HepG2 (cell line): ENCODE data around the gene CIAO3. TPM values are rescaled to one million over a fixed set of nuclear protein-coding genes. Genes with fewer than 3 reads are reported as not detected.

Experiments
- CENPX ChIP-seq: sonication (generic); formaldehyde crosslinking; IDR thresholded peaks from 2 replicates; pipeline ENCODE4 v1.9.0; 2021; ENCODE audit warnings: mild to moderate bottlenecking, missing genetic modification reagents, moderate library complexity
- DR1 ChIP-seq: sonication (generic); formaldehyde crosslinking; IDR thresholded peaks from 2 replicates; pipeline ENCODE4 v1.8.0; 2021; ENCODE audit warnings: mild to moderate bottlenecking, missing genetic modification reagents, inconsistent platforms
- GFI1 ChIP-seq: sonication (generic); formaldehyde crosslinking; IDR thresholded peaks from 2 replicates; pipeline ENCODE4 v1.5.0; 2020; ENCODE audit warnings: missing genetic modification reagents, mild to moderate bottlenecking, borderline replicate concordance
- HBP1 ChIP-seq: IDR thresholded peaks from 2 replicates; pipeline ENCODE4 v1.6.1; 2016; ENCODE audit warnings: low read depth, control low read depth
- KMT2B ChIP-seq: IDR thresholded peaks from 2 replicates; pipeline ENCODE4 v1.6.1; 2016; ENCODE audit warnings: missing genetic modification reagents, missing compliant biosample characterization
- PHF8 ChIP-seq: sonication (generic); formaldehyde crosslinking; IDR thresholded peaks from 2 replicates; pipeline ENCODE4 v1.5.0; 2020; ENCODE audit warnings: missing genetic modification reagents
- PLRG1 ChIP-seq: fragments of 450-650 bp; conservative IDR thresholded peaks from 2 replicates; pipeline ENCODE4 v1.6.1; 2016
- RARG ChIP-seq: sonication (generic); formaldehyde crosslinking; IDR thresholded peaks from 2 replicates; pipeline ENCODE4 v1.4.0; 2020; ENCODE audit warnings: low read depth, mild to moderate bottlenecking, missing genetic modification reagents
- REPIN1 ChIP-seq: sonication (generic); formaldehyde crosslinking; IDR thresholded peaks from 2 replicates; pipeline ENCODE4 v1.8.0; 2022; ENCODE audit warnings: missing genetic modification reagents, low read depth, mild to moderate bottlenecking, borderline replicate concordance
- ZFP36L1 ChIP-seq: sonication (generic); formaldehyde crosslinking; IDR thresholded peaks from 2 replicates; pipeline ENCODE4 v1.8.0; 2022; ENCODE audit warnings: mild to moderate bottlenecking, missing genetic modification reagents, moderate library complexity
- ZFY ChIP-seq: sonication (generic); formaldehyde crosslinking; IDR thresholded peaks from 2 replicates; pipeline ENCODE4 v1.4.0; 2020; ENCODE audit warnings: missing genetic modification reagents
- ZHX1 ChIP-seq: sonication (generic); formaldehyde crosslinking; IDR thresholded peaks from 2 replicates; pipeline ENCODE4 v1.8.1; 2022; ENCODE audit warnings: low read depth, mild to moderate bottlenecking, missing genetic modification reagents
- ZNF17 ChIP-seq: sonication (generic); formaldehyde crosslinking; IDR thresholded peaks from 2 replicates; pipeline ENCODE4 v1.5.0; 2020; ENCODE audit warnings: mild to moderate bottlenecking, missing genetic modification reagents
- ZNF275 ChIP-seq: sonication (generic); formaldehyde crosslinking; IDR thresholded peaks from 2 replicates; pipeline ENCODE4 v1.8.0; 2022; ENCODE audit warnings: missing genetic modification reagents, mild to moderate bottlenecking, inconsistent platforms, borderline replicate concordance
- ZNF337 ChIP-seq: sonication (generic); formaldehyde crosslinking; IDR thresholded peaks from 2 replicates; pipeline ENCODE4 v1.5.1; 2020; ENCODE audit warnings: missing genetic modification reagents, low read depth, mild to moderate bottlenecking, borderline replicate concordance
- ZNF570 ChIP-seq: sonication (generic); formaldehyde crosslinking; IDR thresholded peaks from 2 replicates; pipeline ENCODE4 v1.4.0; 2020; ENCODE audit warnings: mild to moderate bottlenecking, missing genetic modification reagents, borderline replicate concordance
- ZNF672 ChIP-seq: sonication (generic); formaldehyde crosslinking; IDR thresholded peaks from 2 replicates; pipeline ENCODE4 v1.8.1; 2022; ENCODE audit warnings: missing genetic modification reagents
- ZNF713 ChIP-seq: sonication (generic); formaldehyde crosslinking; IDR thresholded peaks from 2 replicates; pipeline ENCODE4 v1.4.0; 2020; ENCODE audit warnings: mild to moderate bottlenecking, missing genetic modification reagents
- ZNF850 ChIP-seq: sonication (generic); formaldehyde crosslinking; conservative IDR thresholded peaks from 2 replicates; pipeline ENCODE4 v1.9.0; 2021; ENCODE audit warnings: mild to moderate bottlenecking, missing genetic modification reagents
- polyA plus RNA-seq, 8 experiments: library from polyadenylated mRNA; depleted of rRNA in 3 of 8; stranded (reverse) in 7 of 8; unstranded in 1 of 8; fragments of >200 nt; fragmentation: Illumina TruSeq in 4 of 8; extraction: Trizol in 4 of 8; gene quantifications; 2 replicates each; pipeline versions ENCODE4 v1.2.1 to v1.2.3, GENCODE V29; 2011 to 2016; ENCODE audit warnings: low read depth in 4 of 8, missing spikeins in 1 of 8, mixed read lengths in 1 of 8; ENCODE audit not compliant: insufficient read depth in 1 of 8
- total RNA-seq, 5 experiments: library from RNA; depleted of rRNA; stranded (reverse); fragments of >200 nt; fragmentation: Illumina TruSeq; extraction: Trizol; gene quantifications; 2 replicates each; pipeline ENCODE4 v1.2.3, GENCODE V29; 2016; ENCODE audit warnings: low read depth in 1 of 5

CIAO3 gene
- total and polyA plus RNA-seq, 2 of the 13 experiments (the other 11 are each of a cell fraction or from before 2014, with no cell fraction given): 21.7 to 25.0 TPM

DNA sequence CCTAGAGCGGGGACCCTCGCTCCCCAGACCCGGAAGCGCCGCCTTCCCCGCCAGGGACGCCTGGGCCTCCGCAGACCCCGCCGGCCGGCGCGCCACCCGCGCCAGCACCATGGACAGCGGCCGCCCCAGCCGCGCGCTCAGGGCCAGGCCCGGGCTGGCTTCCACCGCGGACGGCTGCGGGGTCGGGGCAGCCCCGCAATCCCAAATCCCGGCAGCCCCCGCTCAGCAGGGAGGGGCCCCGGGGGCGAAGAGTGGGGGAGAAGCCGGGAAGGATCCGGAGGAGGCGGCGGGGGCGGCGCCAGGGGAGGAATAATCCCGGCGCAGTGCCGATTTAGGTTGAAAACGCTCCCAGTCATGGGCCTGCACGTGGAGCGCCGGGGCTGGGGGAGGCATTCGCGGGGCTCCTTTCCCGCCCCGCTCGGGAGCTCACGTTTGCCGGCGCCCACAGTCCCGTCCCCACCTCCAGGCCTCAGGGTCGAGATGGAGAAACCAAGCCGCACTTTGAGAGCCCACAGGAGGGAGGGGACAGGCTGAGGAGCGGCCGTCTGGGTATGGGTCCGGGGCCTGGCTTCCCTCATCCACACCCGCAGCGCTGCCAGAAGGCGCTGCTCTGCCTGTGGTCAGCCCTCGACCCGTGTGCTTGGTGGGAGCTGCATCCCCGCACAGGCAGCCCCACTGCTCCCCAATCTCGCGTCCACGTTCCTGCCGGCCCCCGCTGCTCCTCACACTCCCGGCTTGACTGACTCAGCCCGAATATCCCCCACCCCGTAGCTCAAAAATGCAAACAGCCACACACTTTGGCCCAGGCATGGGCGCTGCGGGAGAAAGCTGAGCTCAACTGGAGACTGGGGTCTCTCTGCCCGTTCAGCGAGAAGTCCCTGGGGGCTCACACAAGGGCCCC is 39.9 kb downstream of the CIAO3 start (continued):
- peak; percentile 82; the same call in 1 of the 2 replicates for TF ChIP-seq HBP1 (CRISPR knock-in tag)
- TF ChIP-seq PHF8 (CRISPR knock-in tag): no peak
- no peak for TF ChIP-seq ZNF850 (CRISPR knock-in tag)
- TF ChIP-seq ZNF275 (CRISPR knock-in tag): no peak
- TF ChIP-seq ZNF337 (CRISPR knock-in tag): no peak
- 0 out of 2 replicates have a peak, but pooled peaks have one; percentile 39 for TF ChIP-seq ZHX1 (CRISPR knock-in tag)
- 0 out of 2 replicates have a peak, but pooled peaks have one; percentile 50 for TF ChIP-seq ZNF570
- TF ChIP-seq DR1 (CRISPR knock-in tag): no peak
- TF ChIP-seq CENPX: no peak
- TF ChIP-seq PLRG1: no peak
- TF ChIP-seq GFI1 (CRISPR knock-in tag): no peak
- TF ChIP-seq ZNF17 (CRISPR knock-in tag): no peak
- TF ChIP-seq ZFY (CRISPR knock-in tag): peak; percentile 50; the same call in 1 of the 2 replicates
- no peak for TF ChIP-seq REPIN1
- TF ChIP-seq ZFP36L1: no peak
- TF ChIP-seq ZNF672 (CRISPR knock-in tag): no peak
- TF ChIP-seq KMT2B (CRISPR knock-in tag): no peak
- peak; percentile 64; the same call in 1 of the 2 replicates for TF ChIP-seq RARG (CRISPR knock-in tag)
- TF ChIP-seq ZNF713: no peak
